Tibial artery (tissue), 4 donors: ENCODE data around the gene AGR3.

Source experiments
- DNase-seq, 2 donors: peaks; one replicate each; pipeline ENCODE4 v3.0.0-alpha.2; 2019
- H3K27ac ChIP-seq, 2 donors: fragments of 200-600 bp; sonication (generic) in 1 of 2; 1 replicate in 1 of 2; 2 replicates in 1 of 2; pipeline ENCODE4 v1.5.1; 2018 to 2019; ENCODE audit warnings: mild to moderate bottlenecking in 1 of 2
- H3K27me3 ChIP-seq, 2 donors: fragments of 200-600 bp; sonication (generic) in 1 of 2; one replicate each; pipeline versions ENCODE4 v1.5.1 to v1.6.0; 2016 to 2019
- H3K36me3 ChIP-seq, 3 donors: fragments of 200-600 bp; sonication (generic) in 2 of 3; one replicate each; pipeline ENCODE4 v1.5.1; 2016 to 2019; ENCODE audit warnings: mild to moderate bottlenecking in 2 of 3
- H3K4me1 ChIP-seq, 4 donors: fragments of 200-600 bp; sonication (generic) in 2 of 4; 1 replicate in 3 of 4; 2 replicates in 1 of 4; pipeline ENCODE4 v1.5.1; 2016 to 2019
- H3K4me3 ChIP-seq, 2 donors: fragments of 200-600 bp; sonication (generic) in 1 of 2; 1 replicate in 1 of 2; 2 replicates in 1 of 2; pipeline ENCODE4 v1.5.1; 2018 to 2019; ENCODE audit warnings: mild to moderate bottlenecking in 2 of 2
- H3K9me3 ChIP-seq, 3 donors: fragments of 200-600 bp; sonication (generic) in 1 of 3; one replicate each; pipeline ENCODE4 v1.5.1; 2016 to 2019
- intact Hi-C: fragments of 100-400 bp; cut with DNase I; formaldehyde crosslinking; loops from one replicate; pipeline ENCODE4 v1.15.0; 2023; ENCODE audit warnings: low total_unique reads
- TF ChIP-seq, protein P1 (sequence below), 2 experiments: fragments of 200-600 bp in 1 of 2; fragments of 450-650 bp in 1 of 2; IDR thresholded peaks; one replicate each; pipeline ENCODE4 v1.5.1; 2017 to 2019; ENCODE audit warnings: antibody characterized with exemption in 2 of 2, mild to moderate bottlenecking in 1 of 2, moderate library complexity in 1 of 2

Gene AGR3

GRCh38 chr7:16881844-16882243, at the start of gene AGR3:
TSS of gene AGR3 (minus strand) at chr7:16881983. CDS start at chr7:16878618, 3,365 bp downstream.
- DNase-seq: no peak
- Histone ChIP-seq H3K9me3 (no peaks in the 10 kb centered on the region), H3K27me3 (no peaks in the 10 kb centered on the region), H3K36me3 (no peaks in the 10 kb centered on the region), H3K27ac (no peak within 1 kb of the TSS), H3K4me1 (no peaks in the 10 kb centered on the region), H3K4me3 (no peak within 1 kb of the TSS)
- intact Hi-C loops: no loop called here
- TF ChIP-seq, protein P1, sequence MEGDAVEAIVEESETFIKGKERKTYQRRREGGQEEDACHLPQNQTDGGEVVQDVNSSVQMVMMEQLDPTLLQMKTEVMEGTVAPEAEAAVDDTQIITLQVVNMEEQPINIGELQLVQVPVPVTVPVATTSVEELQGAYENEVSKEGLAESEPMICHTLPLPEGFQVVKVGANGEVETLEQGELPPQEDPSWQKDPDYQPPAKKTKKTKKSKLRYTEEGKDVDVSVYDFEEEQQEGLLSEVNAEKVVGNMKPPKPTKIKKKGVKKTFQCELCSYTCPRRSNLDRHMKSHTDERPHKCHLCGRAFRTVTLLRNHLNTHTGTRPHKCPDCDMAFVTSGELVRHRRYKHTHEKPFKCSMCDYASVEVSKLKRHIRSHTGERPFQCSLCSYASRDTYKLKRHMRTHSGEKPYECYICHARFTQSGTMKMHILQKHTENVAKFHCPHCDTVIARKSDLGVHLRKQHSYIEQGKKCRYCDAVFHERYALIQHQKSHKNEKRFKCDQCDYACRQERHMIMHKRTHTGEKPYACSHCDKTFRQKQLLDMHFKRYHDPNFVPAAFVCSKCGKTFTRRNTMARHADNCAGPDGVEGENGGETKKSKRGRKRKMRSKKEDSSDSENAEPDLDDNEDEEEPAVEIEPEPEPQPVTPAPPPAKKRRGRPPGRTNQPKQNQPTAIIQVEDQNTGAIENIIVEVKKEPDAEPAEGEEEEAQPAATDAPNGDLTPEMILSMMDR (IDR thresholded peaks at IDR 0.05): no peak

GRCh38 chr7:16930946-16931345, 49.2 kb upstream of the AGR3 start:
- Histone ChIP-seq H3K27ac (no peak overlapping the region), H3K4me3 (no peak overlapping the region), H3K36me3 (no peaks in the 10 kb centered on the region), H3K27me3 (no peaks in the 10 kb centered on the region), H3K4me1 (no peaks in the 10 kb centered on the region), H3K9me3 (no peaks in the 10 kb centered on the region)
- no peak for DNase-seq
- TF ChIP-seq, protein P1 (IDR thresholded peaks at IDR 0.05): no peak
- intact Hi-C loops: no loop called here

DNA sequence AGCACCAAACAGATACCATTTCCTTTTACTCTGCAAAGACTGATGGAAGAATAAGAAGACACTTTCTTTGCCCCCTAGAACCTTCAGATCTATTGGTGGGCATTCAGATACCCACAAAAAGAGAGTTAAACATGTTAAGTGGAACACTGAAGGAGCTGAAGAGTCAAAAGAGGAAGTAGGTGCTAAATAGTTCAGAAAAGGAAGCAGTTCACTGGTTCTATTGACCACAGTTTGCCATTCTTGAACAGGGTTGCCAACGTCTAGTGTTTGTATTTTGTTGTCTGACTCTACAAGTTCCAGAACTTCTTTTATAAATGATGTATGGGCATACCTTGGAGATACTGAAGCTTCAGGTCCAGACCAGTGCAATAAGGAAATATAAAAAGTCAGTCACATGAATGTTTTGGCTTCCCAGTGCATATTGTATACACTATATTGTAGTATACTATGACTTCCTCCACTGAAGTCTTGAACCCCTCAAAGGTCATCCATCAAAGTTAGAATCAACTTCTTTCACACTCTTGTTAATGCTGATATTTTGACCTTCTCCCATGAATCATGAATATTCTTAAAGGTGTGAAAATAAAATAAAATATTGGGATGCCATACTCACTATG, 47.5 kb upstream of the AGR3 start:
- H3K27ac ChIP-seq: no peak overlapping the region
- intact Hi-C loops: no loop called here

GRCh38 chr7:16926861-16927260, 45.1 kb upstream of the AGR3 start:
- H3K4me3 ChIP-seq: no peak overlapping the region
- H3K9me3 ChIP-seq: no peaks in the 10 kb centered on the region
- H3K4me1 ChIP-seq: no peaks in the 10 kb centered on the region
- no peak overlapping the region for H3K27ac ChIP-seq
- no peak for DNase-seq
- TF ChIP-seq, protein P1 (IDR thresholded peaks at IDR 0.05): no peak
- H3K36me3 ChIP-seq: no peaks in the 10 kb centered on the region
- intact Hi-C loops: no loop called here
- no peaks in the 10 kb centered on the region for H3K27me3 ChIP-seq

More for the DNA sequence above, 47.5 kb upstream of the AGR3 start:
- no peaks in the 10 kb centered on the region for H3K4me1 ChIP-seq
- no peaks in the 10 kb centered on the region for H3K36me3 ChIP-seq
- no peak for DNase-seq
- no peaks in the 10 kb centered on the region for H3K27me3 ChIP-seq
- no peak overlapping the region for H3K4me3 ChIP-seq
- TF ChIP-seq, protein P1 (IDR thresholded peaks at IDR 0.05): no peak
- no peaks in the 10 kb centered on the region for H3K9me3 ChIP-seq

- H3K36me3 ChIP-seq: no peaks in the 10 kb centered on the region
- no peak overlapping the region for H3K4me3 ChIP-seq
- H3K27me3 ChIP-seq: no peaks in the 10 kb centered on the region
- H3K9me3 ChIP-seq: no peaks in the 10 kb centered on the region
- H3K4me1 ChIP-seq: no peaks in the 10 kb centered on the region
- H3K27ac ChIP-seq: no peak overlapping the region
- intact Hi-C loops: no loop called here
- DNase-seq: peak in 1 of 2 donors; percentile 41
- TF ChIP-seq, protein P1 (IDR thresholded peaks at IDR 0.05): peak; percentile 53 to 73
Observed at GRCh38 chr7:16926283-16926682, 44.5 kb upstream of the AGR3 start.

GRCh38 chr7:16925609-16926008, 43.8 kb upstream of the AGR3 start:
- DNase-seq: no peak
- Histone ChIP-seq H3K27ac (no peak overlapping the region), H3K36me3 (no peaks in the 10 kb centered on the region), H3K9me3 (no peaks in the 10 kb centered on the region), H3K4me3 (no peak overlapping the region), H3K27me3 (no peaks in the 10 kb centered on the region), H3K4me1 (no peaks in the 10 kb centered on the region)
- intact Hi-C loops: no loop called here
- TF ChIP-seq, protein P1 (IDR thresholded peaks at IDR 0.05): no peak
